Epithelial cell of esophagus (primary cell): ENCODE data around the gene WDR86.

ENCODE experiments used
- DNase-seq: peaks from one replicate; pipeline ENCODE4 v3.0.0; 2010; ENCODE audit warnings: low read depth
- H3K4me3 ChIP-seq: 2 replicates; pipeline ENCODE4 v1.5.1; 2011; ENCODE audit warnings: mild to moderate bottlenecking, low read length, control low read depth
- CTCF ChIP-seq: IDR thresholded peaks from 2 replicates; pipeline ENCODE4 v1.5.1; 2011; ENCODE audit warnings: low read depth, mild to moderate bottlenecking, low read length, control low read depth, inconsistent platforms; ENCODE audit not compliant: insufficient read depth; ENCODE audit errors: missing control alignments

WDR86 gene

GRCh38 chr7:151440799-151441445 is 31.1 kb upstream of the WDR86 start:
- no peak for DNase-seq
- H3K4me3 ChIP-seq = no peak overlapping the region
- TF ChIP-seq CTCF = no peak

- H3K4me3 ChIP-seq = peak within 1 kb of the TSS; percentile 20
- DNase-seq = no peak
- TF ChIP-seq CTCF = no peak
These were observed 30.3 kb upstream of the WDR86 start, which contains the start of gene CRYGN for GRCh38 chr7:151439855-151440798. Gene CRYGN (minus strand): TSS chr7:151440141. CDS start chr7:151439917, 224 bp downstream.

- no peak for DNase-seq
- no peak overlapping the region for H3K4me3 ChIP-seq
- no peak for TF ChIP-seq CTCF
These were observed 29.2 kb upstream of the WDR86 start for GRCh38 chr7:151438864-151439601.

- no peak overlapping the region for H3K4me3 ChIP-seq
- TF ChIP-seq CTCF = no peak
- DNase-seq = no peak
These were observed 28.2 kb upstream of the WDR86 start for GRCh38 chr7:151437866-151438516.

GRCh38 chr7:151437159-151437553 is 27.3 kb upstream of the WDR86 start:
- no peak for DNase-seq
- TF ChIP-seq CTCF = no peak
- H3K4me3 ChIP-seq = no peak overlapping the region

GRCh38 chr7:151436446-151437158 is 26.8 kb upstream of the WDR86 start:
- no peak for TF ChIP-seq CTCF
- H3K4me3 ChIP-seq = no peak overlapping the region
- no peak for DNase-seq
